MCF 10A (cell line): ENCODE measurements around the gene TMX1. TPM values are rescaled to one million over a fixed set of nuclear protein-coding genes. Genes with fewer than 3 reads are reported as not detected.
A peak's percentile ranks its signal among the peaks of the same experiment; 100 is the strongest.

Source experiments
- BruUV-seq: library from RNA; stranded (reverse); fragments of 400-500 nt; replicated peaks from 2 replicates; lab custom pipeline; 2021; lab: Mats Ljungman, UMichigan
- CTCF ChIA-PET: fragments of 300-600 bp; sonication (Branson Sonifier 250); formaldehyde crosslinking; extraction: SDS; loops from one replicate; lab custom pipeline; 2021; ENCODE audit warnings: antibody characterized with exemption, inconsistent platforms; lab: Yijun Ruan, JAX
- POLR2A ChIA-PET: fragments of 300-600, 350-650 bp; sonication (Branson Sonifier 250); formaldehyde crosslinking; extraction: SDS; loops from one replicate; lab custom pipeline; 2020; ENCODE audit warnings: antibody characterized with exemption, inconsistent platforms; lab: Yijun Ruan, JAX
- DNase-seq: peaks from one replicate; pipeline ENCODE4 v3.0.0-alpha.2; 2018; ENCODE audit not compliant: unreplicated experiment
- H3K27ac Mint-ChIP-seq: one replicate; pipeline ENCODE4 v1.8.0; 2022; ENCODE audit warnings: mild to moderate bottlenecking, low read depth, mixed read lengths; ENCODE audit not compliant: unreplicated experiment
- H3K27me3 Mint-ChIP-seq: one replicate; pipeline ENCODE4 v1.8.0; 2022; ENCODE audit warnings: mixed read lengths; ENCODE audit not compliant: insufficient read depth, unreplicated experiment
- H3K36me3 Mint-ChIP-seq: one replicate; pipeline ENCODE4 v1.8.0; 2022; ENCODE audit warnings: mild to moderate bottlenecking, moderate library complexity, mixed read lengths; ENCODE audit not compliant: insufficient read depth, unreplicated experiment
- H3K4me1 Mint-ChIP-seq: one replicate; pipeline ENCODE4 v1.8.0; 2022; ENCODE audit warnings: mixed read lengths; ENCODE audit not compliant: insufficient read depth, unreplicated experiment
- H3K4me3 Mint-ChIP-seq: one replicate; pipeline ENCODE4 v1.8.0; 2022; ENCODE audit warnings: mild to moderate bottlenecking, moderate library complexity, mixed read lengths; ENCODE audit not compliant: unreplicated experiment
- H3K9me3 Mint-ChIP-seq: one replicate; pipeline ENCODE4 v1.8.0; 2022; ENCODE audit warnings: mixed read lengths; ENCODE audit not compliant: unreplicated experiment
- CTCF ChIP-seq: fragments of 200-600 bp; IDR thresholded peaks from one replicate; pipeline ENCODE4 v1.8.0; 2022; ENCODE audit warnings: antibody characterized with exemption, mild to moderate bottlenecking; ENCODE audit not compliant: unreplicated experiment
- intact Hi-C: fragments of 100-400 bp; cut with micrococcal nuclease; formaldehyde crosslinking; loops from 2 replicates; pipeline ENCODE4 v1.14.1; 2022
- total RNA-seq: library from RNA; stranded (reverse); gene quantifications from 2 replicates; pipeline ENCODE4 v1.2.3, GENCODE V29; 2022

The TMX1 gene
- total RNA-seq, 1 experiment from 2014 or later: 35.0 TPM

- no peak for TF ChIP-seq CTCF
- Mint-ChIP-seq H3K36me3 (no peaks in the 10 kb centered on the region), H3K27me3 (no peaks in the 10 kb centered on the region), H3K9me3 (no peaks in the 10 kb centered on the region), H3K27ac (no peak overlapping the region), H3K4me3 (no peak overlapping the region), H3K4me1 (no peaks in the 10 kb centered on the region)
- no peak for DNase-seq
- no TSS peak for BruUV-seq
- ChIA-PET POLR2A (no interaction called here), CTCF (no interaction called here)
- intact Hi-C loops: no loop called here
These were observed 14.3 kb upstream of the TMX1 start for GRCh38 chr14:51225751-51226150.

- Mint-ChIP-seq H3K4me1 (no peaks in the 10 kb centered on the region), H3K27ac (no peak overlapping the region), H3K4me3 (no peak overlapping the region), H3K36me3 (peaks cover 4% of the 10 kb centered on the region), H3K27me3 (no peaks in the 10 kb centered on the region), H3K9me3 (no peaks in the 10 kb centered on the region)
- intact Hi-C loops: no loop called here
- no peak for TF ChIP-seq CTCF
- BruUV-seq: no TSS peak
- no peak for DNase-seq
- ChIA-PET POLR2A (interaction anchor here (2.8 kb wide), 1 partner anchor 11 kb away, joined by 24 read pairs; the partner anchor contains the start of gene TMX1), CTCF (interaction anchor here (1.2 to 2.0 kb wide), 2 partner anchors 10 to 72 kb away, joined by 3 to 10 read pairs; no protein-coding TSS in a partner anchor)
These were observed 11.7 kb upstream of the TMX1 start for GRCh38 chr14:51228391-51228790.

- no peak overlapping the region for H3K27ac Mint-ChIP-seq
- intact Hi-C loops: no loop called here
- no peak for DNase-seq
- H3K36me3 Mint-ChIP-seq: peaks cover 4% of the 10 kb centered on the region
- no peaks in the 10 kb centered on the region for H3K4me1 Mint-ChIP-seq
- ChIA-PET CTCF (interaction anchor here (1.2 to 2.0 kb wide), 2 partner anchors 10 to 72 kb away, joined by 3 to 10 read pairs; no protein-coding TSS in a partner anchor), POLR2A (interaction anchor here (2.8 kb wide), 1 partner anchor 10 kb away, joined by 24 read pairs; the partner anchor contains the start of gene TMX1)
- TF ChIP-seq CTCF: no peak
- no peaks in the 10 kb centered on the region for H3K27me3 Mint-ChIP-seq
- no peaks in the 10 kb centered on the region for H3K9me3 Mint-ChIP-seq
- no TSS peak for BruUV-seq
- H3K4me3 Mint-ChIP-seq: no peak overlapping the region
These were observed 11.2 kb upstream of the TMX1 start for GRCh38 chr14:51228890-51229289.

GRCh38 chr14:51236314-51236713 lies 3.7 kb upstream of the TMX1 start:
- DNase-seq: peak; percentile 84
- Mint-ChIP-seq H3K9me3 (no peaks in the 10 kb centered on the region), H3K4me3 (no peak overlapping the region), H3K27ac (no peak overlapping the region), H3K36me3 (peaks cover 4% of the 10 kb centered on the region), H3K4me1 (peaks cover 13% of the 10 kb centered on the region), H3K27me3 (no peaks in the 10 kb centered on the region)
- POLR2A ChIA-PET: no interaction called here
- TF ChIP-seq CTCF: no peak
- intact Hi-C loops: no loop called here
- CTCF ChIA-PET: interaction anchor here (0.5 kb wide), 1 partner anchor 281 kb away, joined by 4 read pairs; no protein-coding TSS in a partner anchor
- BruUV-seq: no TSS peak
